ENCODE measurements around the gene SPATA4. TPM values are rescaled to one million over a fixed set of nuclear protein-coding genes. Genes with fewer than 3 reads are reported as not detected.
"Not testable (repeated sequence)": the region's sequence is repeated elsewhere in the genome, so short reads cannot be mapped to it uniquely, and the experiment has no call there.

Gene SPATA4
- total RNA-seq, 1 experiment from 2014 or later = not detected

GRCh38 chr4:176223561-176223960 lies 28.2 kb upstream of the SPATA4 start:
- Mint-ChIP-seq H3K27me3 (ENCODE audit: insufficient read depth, unreplicated experiment) (no peaks in the 10 kb centered on the region), H3K36me3 (ENCODE audit: insufficient read depth, unreplicated experiment) (no peaks in the 10 kb centered on the region), H3K4me1 (ENCODE audit: low read depth, unreplicated experiment) (no peaks in the 10 kb centered on the region), H3K4me3 (ENCODE audit: unreplicated experiment) (no peak overlapping the region), H3K27ac (ENCODE audit: unreplicated experiment) (no peak overlapping the region), H3K9me3 (ENCODE audit: unreplicated experiment) (no peaks in the 10 kb centered on the region)
- ChIA-PET POLR2A (no interaction called here), CTCF (no interaction called here)
- H3K27me3 ChIP-seq (replicated peaks; ENCODE audit: control insufficient read depth, insufficient read depth, low read length) = no peaks in the 10 kb centered on the region
- no peak overlapping the region for H3K4me3 ChIP-seq (ENCODE audit: low read depth, low read length)
- TF ChIP-seq CTCF (IDR thresholded peaks at IDR 0.05; ENCODE audit: insufficient read depth in 1 of 2, low read depth in 1 of 2, low read length in 1 of 2, severe bottlenecking in 1 of 2, unreplicated experiment in 1 of 2) = no peak
- H3K4me1 ChIP-seq = no peaks in the 10 kb centered on the region
- intact Hi-C loops (cut with micrococcal nuclease; ENCODE audit: unreplicated experiment) = no loop called here
- no peaks in the 10 kb centered on the region for H3K36me3 ChIP-seq (ENCODE audit: control insufficient read depth, insufficient read depth, low read length)
- no peaks in the 10 kb centered on the region for H3K9me3 ChIP-seq
- no peak for DNase-seq
- no TSS peak for BruUV-seq (replicated peaks)

- H3K36me3 Mint-ChIP-seq (ENCODE audit: insufficient read depth, unreplicated experiment) = no peaks in the 10 kb centered on the region
- no peaks in the 10 kb centered on the region for H3K4me1 Mint-ChIP-seq (ENCODE audit: low read depth, unreplicated experiment)
- H3K4me3 ChIP-seq (ENCODE audit: low read depth, low read length) = no peak overlapping the region
- DNase-seq = no peak
- no TSS peak for BruUV-seq (replicated peaks)
- no peak overlapping the region for H3K4me3 Mint-ChIP-seq (ENCODE audit: unreplicated experiment)
- POLR2A ChIA-PET = no interaction called here
- CTCF ChIA-PET = no interaction called here
- H3K27ac Mint-ChIP-seq (ENCODE audit: unreplicated experiment) = no peak overlapping the region
- H3K36me3 ChIP-seq (ENCODE audit: control insufficient read depth, insufficient read depth, low read length) = no peaks in the 10 kb centered on the region
- no peaks in the 10 kb centered on the region for H3K9me3 Mint-ChIP-seq (ENCODE audit: unreplicated experiment)
- no peaks in the 10 kb centered on the region for H3K27me3 Mint-ChIP-seq (ENCODE audit: insufficient read depth, unreplicated experiment)
- intact Hi-C loops (cut with micrococcal nuclease; ENCODE audit: unreplicated experiment) = no loop called here
- no peaks in the 10 kb centered on the region for H3K4me1 ChIP-seq
- no peaks in the 10 kb centered on the region for H3K27me3 ChIP-seq (replicated peaks; ENCODE audit: control insufficient read depth, insufficient read depth, low read length)
- H3K9me3 ChIP-seq = no peaks in the 10 kb centered on the region
- no peak for TF ChIP-seq CTCF (IDR thresholded peaks at IDR 0.05; ENCODE audit: insufficient read depth in 1 of 2, low read depth in 1 of 2, low read length in 1 of 2, severe bottlenecking in 1 of 2, unreplicated experiment in 1 of 2)
Measured at GRCh38 chr4:176222149-176222548, 26.8 kb upstream of the SPATA4 start.

- CTCF ChIA-PET = no interaction called here
- no peaks in the 10 kb centered on the region for H3K4me1 ChIP-seq
- no peak for TF ChIP-seq CTCF (IDR thresholded peaks at IDR 0.05; ENCODE audit: insufficient read depth in 1 of 2, low read depth in 1 of 2, low read length in 1 of 2, severe bottlenecking in 1 of 2, unreplicated experiment in 1 of 2)
- Mint-ChIP-seq H3K27me3 (ENCODE audit: insufficient read depth, unreplicated experiment) (peaks cover 2% of the 10 kb centered on the region), H3K9me3 (ENCODE audit: unreplicated experiment) (peaks cover 5% of the 10 kb centered on the region), H3K4me3 (ENCODE audit: unreplicated experiment) (no peak overlapping the region), H3K27ac (ENCODE audit: unreplicated experiment) (no peak overlapping the region), H3K36me3 (ENCODE audit: insufficient read depth, unreplicated experiment) (no peaks in the 10 kb centered on the region), H3K4me1 (ENCODE audit: low read depth, unreplicated experiment) (peaks cover 3% of the 10 kb centered on the region)
- no peak for DNase-seq
- H3K36me3 ChIP-seq (ENCODE audit: control insufficient read depth, insufficient read depth, low read length) = no peaks in the 10 kb centered on the region
- no peaks in the 10 kb centered on the region; the same call in 1 of the 2 replicates for H3K9me3 ChIP-seq
- BruUV-seq (replicated peaks) = no TSS peak
- POLR2A ChIA-PET = no interaction called here
- intact Hi-C loops (cut with micrococcal nuclease; ENCODE audit: unreplicated experiment) = no loop called here
- H3K27me3 ChIP-seq (replicated peaks; ENCODE audit: control insufficient read depth, insufficient read depth, low read length) = no peaks in the 10 kb centered on the region
- H3K4me3 ChIP-seq (ENCODE audit: low read depth, low read length) = no peak overlapping the region
Measured at GRCh38 chr4:176217510-176217909, 22.1 kb upstream of the SPATA4 start.

- POLR2A ChIA-PET; H3K4me3 ChIP-seq (ENCODE audit: low read depth, low read length); BruUV-seq (replicated peaks); H3K4me1 ChIP-seq; H3K4me1 Mint-ChIP-seq (ENCODE audit: low read depth, unreplicated experiment); H3K36me3 Mint-ChIP-seq (ENCODE audit: insufficient read depth, unreplicated experiment); H3K36me3 ChIP-seq (ENCODE audit: control insufficient read depth, insufficient read depth, low read length); DNase-seq; CTCF ChIA-PET; H3K27ac Mint-ChIP-seq (ENCODE audit: unreplicated experiment); H3K9me3 Mint-ChIP-seq (ENCODE audit: unreplicated experiment); H3K4me3 Mint-ChIP-seq (ENCODE audit: unreplicated experiment); intact Hi-C loops (cut with micrococcal nuclease; ENCODE audit: unreplicated experiment); H3K27me3 Mint-ChIP-seq (ENCODE audit: insufficient read depth, unreplicated experiment); H3K9me3 ChIP-seq; H3K27me3 ChIP-seq (replicated peaks; ENCODE audit: control insufficient read depth, insufficient read depth, low read length): not testable (repeated sequence)
Measured at GRCh38 chr4:176212351-176212750, 17.0 kb upstream of the SPATA4 start.

Data from Caco-2 (cell line).